GM12878 (cell line): ENCODE results near the gene CALHM3. TPM values are rescaled to one million over a fixed set of nuclear protein-coding genes. Genes with fewer than 3 reads are reported as not detected.

Source experiments
- CEBPB ChIP-seq, 2 experiments: fragments of 150-350 bp in 1 of 2; IDR thresholded peaks; 2 replicates each; pipeline ENCODE4 v1.6.1; 2012 to 2014; ENCODE audit warnings: low read depth in 2 of 2, low read length in 2 of 2, borderline replicate concordance in 1 of 2, inconsistent platforms in 1 of 2
- CREB1 ChIP-seq: IDR thresholded peaks from 2 replicates; pipeline ENCODE4 v1.6.1; 2012; ENCODE audit warnings: low read depth, mild to moderate bottlenecking, inconsistent platforms
- E2F8 ChIP-seq: fragments of 450-650 bp; IDR thresholded peaks from 2 replicates; pipeline ENCODE4 v1.6.1; 2018; ENCODE audit warnings: mild to moderate bottlenecking, low read depth, moderate library complexity; ENCODE audit not compliant: partially characterized antibody
- ETV6 ChIP-seq, 2 experiments: fragments of 450-650 bp in 1 of 2; IDR thresholded peaks in 1 of 2; conservative IDR thresholded peaks in 1 of 2; 2 replicates each; pipeline ENCODE4 v1.6.1; 2014; ENCODE audit warnings: antibody characterized with exemption in 1 of 2, borderline replicate concordance in 1 of 2, low read depth in 1 of 2, mild to moderate bottlenecking in 1 of 2, moderate library complexity in 1 of 2
- FOXM1 ChIP-seq: IDR thresholded peaks from 2 replicates; pipeline ENCODE4 v1.6.1; 2012; ENCODE audit warnings: low read depth, mild to moderate bottlenecking, inconsistent platforms, low read length, moderate library complexity
- GATAD2B ChIP-seq: fragments of 450-650 bp; conservative IDR thresholded peaks from 2 replicates; pipeline ENCODE4 v1.6.1; 2017; ENCODE audit warnings: low read depth, mild to moderate bottlenecking, moderate library complexity
- IKZF2 ChIP-seq, 2 experiments: fragments of 450-650 bp; IDR thresholded peaks; 2 replicates each; pipeline ENCODE4 v1.6.1; 2017; ENCODE audit warnings: mild to moderate bottlenecking in 2 of 2, moderate library complexity in 2 of 2
- NRF1 ChIP-seq: conservative IDR thresholded peaks from 2 replicates; pipeline ENCODE4 v1.6.1; 2011; ENCODE audit warnings: mild to moderate bottlenecking, low read depth, low read length, improper control_type of control experiment
- PKNOX1 ChIP-seq: fragments of 450-650 bp; IDR thresholded peaks from 2 replicates; pipeline ENCODE4 v1.6.1; 2016; ENCODE audit warnings: mild to moderate bottlenecking
- RBBP5 ChIP-seq: fragments of 200-600 bp; sonication (generic); conservative IDR thresholded peaks from 2 replicates; pipeline ENCODE4 v1.6.1; 2016
- SMAD1 ChIP-seq: fragments of 450-650 bp; IDR thresholded peaks from 2 replicates; pipeline ENCODE4 v1.6.1; 2018; ENCODE audit warnings: mild to moderate bottlenecking, low read depth; ENCODE audit not compliant: partially characterized antibody
- TAF1 ChIP-seq: IDR thresholded peaks from 2 replicates; pipeline ENCODE4 v1.6.1; 2011; ENCODE audit warnings: mild to moderate bottlenecking, low read depth, low read length, borderline replicate concordance
- YY1 ChIP-seq: IDR thresholded peaks from 2 replicates; pipeline ENCODE4 v1.6.1; 2011; ENCODE audit warnings: low read depth, mild to moderate bottlenecking, low read length
- ZBTB33 ChIP-seq: fragments of 450-650 bp; IDR thresholded peaks from 2 replicates; pipeline ENCODE4 v1.6.1; 2017; ENCODE audit warnings: mild to moderate bottlenecking
- ZBTB40 ChIP-seq: fragments of 450-650 bp; IDR thresholded peaks from 2 replicates; pipeline ENCODE4 v1.6.1; 2016; ENCODE audit warnings: mild to moderate bottlenecking, moderate library complexity, borderline replicate concordance
- polyA plus RNA-seq, 11 experiments: library from polyadenylated mRNA; depleted of rRNA in 4 of 11; unstranded in 6 of 11; stranded (reverse) in 5 of 11; fragments of >200 nt; fragmentation: Nextera tagmentation in 4 of 11; fragmentation: Illumina TruSeq in 1 of 11; extraction: Ambion mirVana in 4 of 11; extraction: Trizol in 1 of 11; gene quantifications; 1 replicate in 1 of 11; 2 replicates in 10 of 11; pipeline versions ENCODE4 v1.2.1 to v1.2.3, GENCODE V29; 2011 to 2016; ENCODE audit warnings: inconsistent platforms in 2 of 11, missing spikeins in 2 of 11, low read depth in 1 of 11
- total RNA-seq, 4 experiments: library from RNA; depleted of rRNA in 3 of 4; stranded (reverse); fragments of >200 nt in 3 of 4; fragmentation: Illumina TruSeq in 1 of 4; extraction: Trizol in 1 of 4; gene quantifications; 2 replicates each; pipeline versions ENCODE4 v1.2.1 to v1.2.3, GENCODE V29; 2013 to 2021

CALHM3 gene
- total and polyA plus RNA-seq, 10 of the 15 experiments (the other 5 are each of a cell fraction or from before 2014, with no cell fraction given), result 0.03 to 0.42 (median 0.11) TPM; not detected in 5

GRCh38 chr10:103470761-103471653 is 8.0 kb downstream of the CALHM3 start (continued):
- TF ChIP-seq PKNOX1 (peak; percentile 49; the same call in 1 of the 2 replicates), CREB1 (peak; percentile 74), FOXM1 (peak; percentile 85; the same call in 1 of the 2 replicates), YY1 (peak; percentile 81), NRF1 (no peak), TAF1 (peak; percentile 60; the same call in 1 of the 2 replicates), SMAD1 (no peak), IKZF2 (IDR thresholded peaks at IDR 0.05) (peak; percentile 85), E2F8 (no peak), ETV6 (conservative IDR thresholded peaks at IDR 0.05 in 1 of 2, IDR thresholded peaks at IDR 0.05 in 1 of 2; ENCODE audit: borderline replicate concordance in 1 of 2, low read depth in 1 of 2) (peak in 1 of 2 experiments; percentile 95; a peak in 2 of 4 replicates), RBBP5 (0 out of 2 replicates have a peak, but pooled peaks have one; percentile 77), ZBTB40 (peak; percentile 21; the same call in 1 of the 2 replicates), ZBTB33 (no peak), GATAD2B (peak; percentile 65; the same call in 1 of the 2 replicates), CEBPB (IDR thresholded peaks at IDR 0.05; ENCODE audit: borderline replicate concordance in 1 of 2, low read depth in 2 of 2, low read length in 2 of 2) (no peak)
